Raji (cell line): ENCODE measurements around the gene AKR1C4.

Source experiments
- POLR2A ChIP-seq: IDR thresholded peaks from 2 replicates; pipeline ENCODE4 v1.6.1; 2011; ENCODE audit warnings: low read depth, low read length, control low read depth; ENCODE audit not compliant: insufficient read depth

Gene AKR1C4

GRCh38 chr10:5194431-5194830 is 2.2 kb upstream of the AKR1C4 start:
- no peak for TF ChIP-seq POLR2A

DNA sequence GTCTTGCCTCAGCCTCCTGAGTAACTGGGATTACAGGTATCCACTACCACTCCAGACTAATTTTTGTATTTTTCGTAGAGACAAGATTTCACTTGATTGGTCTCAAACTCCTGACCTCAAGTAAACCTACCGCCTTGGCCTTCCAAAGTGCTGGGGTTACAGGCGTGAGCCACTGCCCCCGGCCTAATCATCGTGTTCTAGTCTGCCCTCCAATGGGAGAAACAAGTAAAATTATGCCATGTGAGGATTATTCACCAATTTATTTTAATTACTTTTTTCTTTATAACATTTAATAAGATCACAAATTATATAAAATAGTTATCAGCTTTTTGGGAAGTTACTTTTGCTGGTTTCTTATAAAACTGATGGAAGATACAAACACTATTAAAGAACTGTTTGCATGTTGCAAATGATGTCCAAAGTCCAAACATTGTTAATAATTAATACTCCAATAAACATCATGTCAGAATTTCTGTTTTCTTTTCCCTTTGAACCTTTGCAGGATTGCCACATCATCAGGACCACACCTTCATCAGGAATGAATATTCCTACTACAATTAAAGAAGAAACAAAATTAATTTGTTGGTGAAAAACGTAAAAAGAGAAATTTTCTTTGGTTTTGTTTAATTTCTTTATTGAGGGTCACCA is 786 bp upstream of the AKR1C4 start:
- TF ChIP-seq POLR2A = no peak

DNA sequence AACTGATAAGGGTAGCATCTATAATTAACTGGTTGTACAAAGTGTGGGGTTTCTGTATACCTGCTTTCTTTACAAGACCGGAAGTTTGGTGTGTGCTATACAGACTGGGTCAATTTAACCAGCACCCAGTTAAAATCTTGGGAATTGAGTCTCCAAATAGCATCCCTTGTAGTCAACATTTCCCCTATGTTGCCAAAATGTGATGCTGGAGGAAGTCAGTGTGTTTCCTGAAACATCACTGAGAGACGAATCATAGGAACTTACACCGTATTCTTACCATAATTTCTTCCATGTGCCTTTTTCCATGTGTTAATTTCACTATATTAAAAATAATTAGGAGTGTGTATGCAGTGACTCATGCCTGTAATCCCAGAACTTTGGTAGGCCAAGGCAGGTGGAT is 1.7 kb downstream of the AKR1C4 start:
- no peak for TF ChIP-seq POLR2A

DNA sequence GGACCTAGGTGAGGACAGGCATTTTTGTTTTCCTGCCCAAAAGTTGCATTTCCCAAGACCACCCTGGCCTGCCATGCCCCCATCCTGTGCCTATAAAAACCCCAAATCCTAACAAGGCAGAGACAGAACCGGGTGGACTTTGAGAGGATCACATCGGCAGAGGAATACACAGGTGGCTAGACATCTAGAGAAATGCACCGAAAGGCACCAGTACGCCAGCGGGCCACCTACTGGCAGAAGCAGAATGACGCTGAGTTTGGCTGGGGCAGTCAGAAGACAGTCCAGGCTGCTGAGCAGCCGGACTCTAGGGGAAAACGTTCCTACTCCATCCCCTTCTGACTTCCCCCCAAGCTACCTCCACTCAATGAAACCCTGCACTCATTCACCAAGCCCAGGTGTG is 2.8 kb downstream of the AKR1C4 start:
- no peak for TF ChIP-seq POLR2A

GRCh38 chr10:5206799-5207198 is 10.2 kb downstream of the AKR1C4 start:
- no peak for TF ChIP-seq POLR2A

DNA sequence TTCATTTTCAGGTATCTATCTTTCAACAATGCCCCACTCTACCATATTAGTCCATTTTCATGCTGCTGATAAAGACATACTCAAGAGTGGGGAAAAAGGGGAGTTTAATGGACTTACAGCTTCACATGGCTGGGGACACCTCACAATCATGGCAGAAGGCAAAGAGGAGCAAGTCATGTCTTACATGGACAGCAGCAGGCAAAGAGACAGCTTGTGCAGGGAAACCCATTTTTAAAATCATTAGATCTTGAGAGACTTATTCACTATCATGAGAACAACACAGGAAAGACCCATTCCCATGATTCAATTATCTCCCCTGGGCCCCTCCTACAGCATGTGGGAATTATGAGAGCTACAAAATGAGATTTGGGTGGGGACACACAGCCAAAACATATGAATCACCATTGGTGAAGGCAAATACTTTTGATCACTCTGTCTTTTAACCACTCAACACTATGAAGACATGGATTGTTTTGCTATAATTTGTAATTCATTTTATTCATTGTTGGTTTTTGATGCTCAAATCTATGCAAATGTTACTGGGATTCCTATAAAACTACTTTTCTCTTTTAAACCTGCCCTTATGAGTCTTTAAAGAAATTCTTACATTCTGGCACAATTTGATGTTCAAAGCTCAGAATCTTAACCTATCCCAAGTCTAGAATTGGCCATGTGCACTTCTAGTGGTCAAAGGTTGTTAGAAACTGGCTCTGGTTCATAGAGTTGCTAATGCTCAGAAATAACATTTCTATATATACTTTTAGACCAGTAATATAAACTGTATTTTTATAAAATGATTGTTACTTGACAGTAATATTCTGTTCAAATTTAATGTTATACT is 15.3 kb downstream of the AKR1C4 start:
- no peak for TF ChIP-seq POLR2A

DNA sequence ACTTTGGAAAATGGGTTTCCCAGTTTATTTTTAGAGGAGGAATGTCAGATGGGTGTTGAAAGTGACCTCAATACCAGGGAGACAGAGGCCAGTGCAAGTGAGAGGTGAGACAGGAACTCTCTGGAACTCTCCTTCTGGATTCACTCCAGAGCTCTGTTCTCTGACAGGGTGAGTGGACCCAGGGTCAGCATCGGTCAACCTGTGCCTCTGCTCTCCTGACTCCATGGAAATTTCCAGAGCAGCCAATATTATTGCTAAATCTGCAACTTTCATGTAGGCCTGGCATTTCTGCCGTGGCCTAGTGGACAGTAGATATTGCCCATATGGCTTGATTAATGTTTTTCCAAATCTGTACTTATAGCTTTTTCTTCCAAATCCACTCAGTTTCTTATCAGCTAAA is 20.2 kb downstream of the AKR1C4 start:
- TF ChIP-seq POLR2A = no peak

GRCh38 chr10:5219262-5219661 is 22.6 kb downstream of the AKR1C4 start:
- TF ChIP-seq POLR2A = no peak

DNA sequence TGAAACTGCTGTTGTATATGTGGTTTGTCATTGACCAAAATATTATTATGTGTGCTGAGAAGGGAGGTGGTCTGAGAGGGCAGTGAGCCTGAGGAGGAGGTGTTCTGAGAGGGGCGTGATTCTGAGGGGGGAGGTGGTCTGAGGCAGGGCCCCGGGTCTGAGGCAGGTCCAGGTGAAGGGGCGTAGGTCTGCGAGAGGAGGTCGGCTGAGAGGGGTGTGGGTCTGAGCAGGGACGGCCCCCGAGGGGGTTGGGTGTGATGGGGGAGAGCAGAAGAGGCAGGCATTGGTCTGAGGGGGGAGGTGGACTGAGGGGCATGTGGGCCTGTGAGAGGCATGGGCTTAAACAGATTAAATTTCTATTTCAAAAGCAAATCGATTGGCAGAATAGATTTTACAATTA is 32.4 kb downstream of the AKR1C4 start:
- TF ChIP-seq POLR2A = no peak

GRCh38 chr10:5233324-5233723 is 36.7 kb downstream of the AKR1C4 start:
- TF ChIP-seq POLR2A = no peak

DNA sequence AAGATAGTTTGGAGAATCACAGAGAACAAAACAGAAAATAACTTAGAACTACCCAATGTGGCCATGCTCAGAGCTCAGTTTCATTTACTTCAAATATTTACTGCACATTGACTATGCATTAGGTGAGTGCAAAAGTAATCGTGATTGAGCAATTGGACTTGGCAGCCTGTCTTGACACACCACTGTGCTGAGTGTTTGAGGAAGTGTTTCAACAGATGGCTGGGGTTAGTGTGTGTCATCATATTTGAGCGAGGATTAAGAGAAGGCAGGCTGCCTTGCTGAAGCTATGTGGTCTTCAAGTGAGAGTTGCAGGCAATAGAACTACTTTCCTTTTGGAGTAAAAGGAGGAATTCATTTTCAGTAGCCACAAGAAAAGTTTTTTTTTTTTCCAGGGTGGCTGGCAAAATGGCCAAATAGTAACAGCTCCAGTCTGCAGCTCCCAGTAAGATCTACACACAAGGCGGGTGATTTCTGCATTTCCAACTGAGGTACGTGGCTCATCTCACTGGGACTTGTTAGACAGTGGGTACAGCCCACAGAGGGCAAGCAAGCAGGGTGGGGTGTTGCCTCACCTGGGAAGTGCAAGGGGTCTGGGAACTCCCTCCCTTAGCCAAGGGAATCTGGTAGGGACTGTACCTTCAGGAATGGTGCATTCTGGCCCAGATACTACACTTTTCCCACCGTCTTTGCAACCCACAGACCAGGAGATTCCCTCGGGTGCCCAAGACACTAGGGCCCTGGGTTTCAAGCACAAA is 37.6 kb downstream of the AKR1C4 start:
- no peak for TF ChIP-seq POLR2A

DNA sequence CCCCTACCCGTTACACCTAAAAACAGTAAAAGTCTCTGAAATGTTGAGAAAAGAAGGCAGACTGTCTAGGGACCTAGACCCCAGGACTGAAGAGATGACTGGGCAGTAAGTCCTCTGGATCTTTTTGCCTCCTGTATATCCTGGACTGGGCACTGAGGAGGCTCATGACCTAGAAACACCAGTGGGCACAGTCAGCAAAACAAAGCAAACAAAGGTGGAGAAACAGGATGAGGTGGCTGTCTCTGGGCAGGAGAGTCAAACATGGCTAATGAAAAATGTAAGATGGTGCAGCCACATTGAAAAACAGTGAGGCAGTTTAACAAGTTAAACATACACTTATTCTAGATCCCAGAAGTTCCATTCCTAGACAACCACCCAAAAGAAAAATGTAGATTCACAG is 45.9 kb downstream of the AKR1C4 start:
- no peak for TF ChIP-seq POLR2A

GRCh38 chr10:5243521-5243987 is 46.9 kb downstream of the AKR1C4 start:
- no peak for TF ChIP-seq POLR2A

- TF ChIP-seq POLR2A = no peak
Measured at GRCh38 chr10:5252177-5253037, 55.8 kb downstream of the AKR1C4 start.

- TF ChIP-seq POLR2A = no peak
Measured at GRCh38 chr10:5254488-5254887, 57.9 kb downstream of the AKR1C4 start.
